Hepatocyte (in vitro differentiated cells): ENCODE results near the gene USP14. TPM values are rescaled to one million over a fixed set of nuclear protein-coding genes. Genes with fewer than 3 reads are reported as not detected.

Source experiments
- DNase-seq: peaks from one replicate; pipeline ENCODE4 v3.0.0-alpha.2; 2016; ENCODE audit warnings: low spot score
- H2AFZ ChIP-seq: fragments of 200-600 bp; sonication (generic); 2 replicates; pipeline ENCODE4 v1.6.0; 2016; ENCODE audit warnings: antibody characterized with exemption, mild to moderate bottlenecking
- H3K27ac ChIP-seq: fragments of 200-600 bp; sonication (generic); 2 replicates; pipeline ENCODE4 v1.5.1; 2016; ENCODE audit warnings: mild to moderate bottlenecking
- H3K27me3 ChIP-seq: fragments of 200-600 bp; sonication (generic); 2 replicates; pipeline ENCODE4 v1.6.1; 2016
- H3K36me3 ChIP-seq: fragments of 200-600 bp; sonication (generic); replicated peaks from 2 replicates; pipeline ENCODE4 v1.5.1; 2016; ENCODE audit warnings: low read depth; ENCODE audit not compliant: insufficient read depth
- H3K4me1 ChIP-seq: fragments of 200-600 bp; sonication (generic); 2 replicates; pipeline ENCODE4 v1.5.1; 2016; ENCODE audit warnings: mild to moderate bottlenecking, moderate library complexity; ENCODE audit not compliant: insufficient read depth
- H3K4me2 ChIP-seq: fragments of 200-600 bp; sonication (generic); 2 replicates; pipeline ENCODE4 v1.6.0; 2016
- H3K4me3 ChIP-seq: fragments of 200-600 bp; sonication (generic); 2 replicates; pipeline ENCODE4 v1.5.1; 2016; ENCODE audit warnings: mild to moderate bottlenecking
- H3K79me2 ChIP-seq: fragments of 200-600 bp; sonication (generic); 2 replicates; pipeline ENCODE4 v1.6.0; 2017; ENCODE audit warnings: mild to moderate bottlenecking
- H3K9me2 ChIP-seq: fragments of 200-600 bp; sonication (generic); replicated peaks from 2 replicates; pipeline ENCODE4 v1.6.0; 2017; ENCODE audit warnings: mild to moderate bottlenecking; ENCODE audit not compliant: insufficient read depth
- H3K9me3 ChIP-seq: fragments of 200-600 bp; sonication (generic); 2 replicates; pipeline ENCODE4 v1.5.1; 2016; ENCODE audit warnings: low read depth, mild to moderate bottlenecking
- H4K20me1 ChIP-seq: fragments of 200-600 bp; sonication (generic); 2 replicates; pipeline ENCODE4 v1.6.0; 2016; ENCODE audit warnings: mild to moderate bottlenecking; ENCODE audit not compliant: insufficient read depth, poor library complexity, severe bottlenecking
- CTCF ChIP-seq: fragments of 200-600 bp; sonication (generic); IDR thresholded peaks from 2 replicates; pipeline ENCODE4 v1.5.1; 2016; ENCODE audit warnings: antibody characterized with exemption, mild to moderate bottlenecking; ENCODE audit not compliant: poor library complexity
- EZH2 ChIP-seq: fragments of 200-600 bp; sonication (generic); IDR thresholded peaks from 2 replicates; pipeline ENCODE4 v1.6.1; 2016; ENCODE audit warnings: antibody characterized with exemption, mild to moderate bottlenecking, borderline replicate concordance
- EZH2phosphoT487 ChIP-seq: fragments of 200-600 bp; sonication (generic); IDR thresholded peaks from one replicate; pipeline ENCODE4 v1.6.1; 2018; ENCODE audit warnings: antibody characterized with exemption, mild to moderate bottlenecking, low read depth, moderate library complexity; ENCODE audit not compliant: unreplicated experiment, severe bottlenecking
- WGBS: methylation state at CpG from one replicate; pipeline ENCODE4 v1.1.6; 2016; ENCODE audit warnings: low lambda C conversion rate; ENCODE audit errors: missing lambda C conversion rate; 5-methylcytosine and 5-hydroxymethylcytosine counted together
- polyA plus RNA-seq: library from polyadenylated mRNA; unstranded; fragments of >200 nt; fragmentation: Nextera tagmentation; extraction: Ambion mirVana; gene quantifications from 2 replicates; pipeline ENCODE4 v1.2.1, GENCODE V29; 2016
- total RNA-seq: library from RNA; depleted of rRNA; stranded (reverse); fragments of >200 nt; gene quantifications from 2 replicates; pipeline ENCODE4 v1.2.3, GENCODE V29; 2014

The USP14 gene
- total and polyA plus RNA-seq, 2 experiments from 2014 or later: 37.5 to 47.5 TPM

DNA sequence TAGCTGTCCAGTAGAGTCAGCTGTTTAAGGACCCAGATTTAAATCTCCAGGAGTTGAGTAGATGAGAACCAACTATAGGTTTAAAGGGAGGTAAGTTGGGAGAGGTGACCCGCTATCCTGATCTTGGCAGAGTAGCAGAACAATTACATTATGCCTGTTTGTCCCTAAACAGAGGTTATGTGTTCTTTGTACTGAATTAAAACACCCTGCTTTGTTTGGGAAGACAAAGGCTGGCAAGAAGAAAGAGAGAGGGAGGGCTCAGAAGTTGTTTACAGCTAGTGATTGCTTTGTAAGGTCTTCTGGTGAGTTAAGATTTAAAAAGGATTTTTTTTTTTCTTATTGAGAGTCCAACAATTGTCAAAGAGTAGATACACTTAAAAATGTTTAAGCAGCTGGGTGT lies 37.3 kb downstream of the USP14 start:
- 96% methylated on average over 1 of the region's 1 CpG for WGBS
- H3K4me1 ChIP-seq: no peaks in the 10 kb centered on the region
- no peak overlapping the region for H3K4me2 ChIP-seq
- peaks cover 14% of the 10 kb centered on the region for H3K79me2 ChIP-seq
- no peak overlapping the region for H3K27ac ChIP-seq
- H3K36me3 ChIP-seq: no peaks in the 10 kb centered on the region
- H4K20me1 ChIP-seq: no peaks in the 10 kb centered on the region
- no peaks in the 10 kb centered on the region for H3K27me3 ChIP-seq
- no peak for DNase-seq
- H2AFZ ChIP-seq: no peak overlapping the region
- H3K9me2 ChIP-seq: no peaks in the 10 kb centered on the region
- no peaks in the 10 kb centered on the region for H3K9me3 ChIP-seq
- H3K4me3 ChIP-seq: no peak overlapping the region
- no peak for TF ChIP-seq EZH2phosphoT487

- DNase-seq: no peak
- no peaks in the 10 kb centered on the region for H3K4me1 ChIP-seq
- no peaks in the 10 kb centered on the region for H3K9me2 ChIP-seq
- WGBS: 99% methylated on average over 3 of the region's 3 CpGs
- TF ChIP-seq EZH2: no peak
- TF ChIP-seq CTCF: no peak
- no peak for TF ChIP-seq EZH2phosphoT487
- no peak overlapping the region for H2AFZ ChIP-seq
- H3K36me3 ChIP-seq: no peaks in the 10 kb centered on the region
- peaks cover 6% of the 10 kb centered on the region for H3K79me2 ChIP-seq
- no peak overlapping the region for H3K4me3 ChIP-seq
- no peaks in the 10 kb centered on the region for H3K9me3 ChIP-seq
- no peaks in the 10 kb centered on the region for H4K20me1 ChIP-seq
- H3K27me3 ChIP-seq: no peaks in the 10 kb centered on the region
- H3K27ac ChIP-seq: no peak overlapping the region
- no peak overlapping the region for H3K4me2 ChIP-seq
These were observed 40.9 kb downstream of the USP14 start for GRCh38 chr18:199214-199613.

- H3K36me3 ChIP-seq: no peaks in the 10 kb centered on the region
- no peaks in the 10 kb centered on the region for H3K27me3 ChIP-seq
- 96% methylated on average over 2 of the region's 2 CpGs for WGBS
These were observed 41.4 kb downstream of the USP14 start for GRCh38 chr18:199768-200167.

GRCh38 chr18:210075-210474 lies 51.7 kb downstream of the USP14 start:
- Histone ChIP-seq H3K4me1 (no peaks in the 10 kb centered on the region), H3K27ac (no peak overlapping the region), H3K4me2 (no peak overlapping the region), H2AFZ (no peak overlapping the region), H3K79me2 (peaks cover 3% of the 10 kb centered on the region), H3K27me3 (no peaks in the 10 kb centered on the region), H4K20me1 (no peaks in the 10 kb centered on the region), H3K4me3 (no peak overlapping the region), H3K9me2 (no peaks in the 10 kb centered on the region), H3K9me3 (no peaks in the 10 kb centered on the region), H3K36me3 (peaks cover 5% of the 10 kb centered on the region)
- DNase-seq: no peak
- WGBS: 100% methylated on average over 1 of the region's 1 CpG
- no peak for TF ChIP-seq EZH2phosphoT487
- no peak for TF ChIP-seq EZH2
- TF ChIP-seq CTCF: no peak

More at GRCh38 chr18:199768-200167, 41.4 kb downstream of the USP14 start:
- no peaks in the 10 kb centered on the region for H3K4me1 ChIP-seq
- no peaks in the 10 kb centered on the region for H3K9me2 ChIP-seq
- H4K20me1 ChIP-seq: no peaks in the 10 kb centered on the region
- H2AFZ ChIP-seq: no peak overlapping the region
- H3K79me2 ChIP-seq: peaks cover 6% of the 10 kb centered on the region
- DNase-seq: no peak
- H3K9me3 ChIP-seq: no peaks in the 10 kb centered on the region
- H3K4me3 ChIP-seq: no peak overlapping the region
- no peak overlapping the region for H3K4me2 ChIP-seq
- TF ChIP-seq CTCF (no peak), EZH2 (no peak), EZH2phosphoT487 (no peak)
- H3K27ac ChIP-seq: no peak overlapping the region
